ENCODE data around the gene ZBTB8OS.
A peak's percentile ranks its signal among the peaks of the same experiment; 100 is the strongest.
"Not testable (repeated sequence)": the region's sequence is repeated elsewhere in the genome, so short reads cannot be mapped to it uniquely, and the experiment has no call there.

Gene ZBTB8OS

DNA sequence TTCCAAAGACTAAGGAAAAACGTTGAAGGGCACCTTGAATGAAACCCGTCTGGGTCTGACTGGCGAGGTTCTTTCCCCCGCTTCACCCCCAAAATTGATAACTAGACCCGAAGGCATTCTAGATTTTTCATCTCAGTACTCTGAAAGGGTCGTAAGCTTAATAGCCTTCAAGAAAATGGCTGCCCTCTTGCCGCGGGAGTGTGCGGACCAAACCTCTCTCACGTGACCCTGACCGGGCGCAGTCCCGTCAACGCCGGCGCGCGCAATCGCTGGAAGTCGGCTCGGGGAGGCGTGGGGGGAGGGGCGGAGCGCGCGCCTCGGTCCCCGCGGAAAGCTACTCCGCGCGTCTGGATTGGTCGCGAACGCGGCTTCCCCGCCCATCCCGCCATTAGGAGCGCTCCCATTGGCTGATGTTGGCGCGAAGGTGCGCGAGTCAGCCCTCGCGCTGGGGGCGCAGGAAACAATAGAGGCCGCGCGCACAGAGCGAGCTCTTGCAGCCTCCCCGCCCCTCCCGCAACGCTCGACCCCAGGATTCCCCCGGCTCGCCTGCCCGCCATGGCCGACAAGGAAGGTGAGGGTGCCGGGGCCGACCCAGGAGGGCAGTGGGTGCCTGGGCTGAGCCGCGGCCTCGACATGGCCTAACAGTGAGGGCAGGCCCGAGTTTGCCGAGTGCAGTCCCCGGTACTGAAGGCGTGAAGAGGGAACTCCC is 556 bp upstream of the ZBTB8OS start, which contains the start of gene RBBP4:
Gene RBBP4 (plus strand): TSS at position 457 of the 709 bp plus-strand sequence. CDS start 99 bp downstream, at position 556.
- peak; percentile 98 for DNase-seq (ENCODE audit: low read depth)

GRCh38 chr1:32647308-32648134 is 2.8 kb downstream of the ZBTB8OS start:
- no peak for DNase-seq (ENCODE audit: low read depth)

DNA sequence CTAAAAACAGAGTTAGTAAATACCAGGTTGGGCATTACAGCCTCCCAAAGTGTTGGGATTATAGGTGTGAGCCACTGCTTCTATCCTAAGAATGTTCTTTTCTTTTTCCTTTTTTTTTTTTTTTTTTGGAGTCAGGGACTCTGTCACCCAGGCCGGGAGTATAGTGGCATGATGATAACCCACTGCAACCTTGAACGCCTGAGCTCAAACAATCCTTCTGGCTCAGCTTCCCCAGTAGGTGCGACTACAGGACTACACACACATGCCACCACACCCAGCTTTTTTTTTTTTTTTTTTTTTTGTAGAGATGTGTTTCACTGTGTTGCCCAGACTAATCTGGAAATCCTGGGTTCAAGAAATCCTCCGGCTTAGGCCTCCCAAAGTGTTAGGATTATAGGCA is 5.9 kb downstream of the ZBTB8OS start:
- DNase-seq (ENCODE audit: low read depth) = no peak

DNA sequence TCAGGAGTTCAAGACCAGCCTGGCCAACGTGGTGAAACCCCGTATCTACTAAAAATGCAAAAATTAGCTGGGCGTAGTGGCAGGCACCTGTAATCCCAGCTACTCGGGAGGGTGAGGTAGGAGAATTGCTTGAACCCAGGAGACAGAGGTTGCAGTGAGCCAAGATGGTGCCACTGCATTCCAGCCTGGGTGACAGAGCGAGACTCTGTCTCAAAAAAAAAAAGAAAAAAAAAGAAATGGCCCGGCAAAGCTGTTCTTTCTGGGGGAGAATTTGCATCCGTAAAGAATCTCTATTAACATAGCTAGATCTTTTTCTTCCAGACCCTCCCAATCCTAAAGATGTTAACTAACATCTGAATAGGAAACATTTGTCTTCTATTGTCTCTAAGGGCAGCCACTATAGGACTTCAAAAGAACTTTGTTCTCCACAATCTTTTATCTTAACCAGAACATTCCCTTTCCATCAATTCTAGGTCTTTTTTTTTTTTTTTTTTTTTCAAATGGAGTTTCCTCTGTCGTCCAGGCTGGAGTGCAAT is 8.0 kb downstream of the ZBTB8OS start:
- not testable (repeated sequence) for DNase-seq (ENCODE audit: low read depth)

GRCh38 chr1:32639489-32640075 is 10.8 kb downstream of the ZBTB8OS start:
- DNase-seq (ENCODE audit: low read depth) = no peak

GRCh38 chr1:32636914-32637645 is 13.3 kb downstream of the ZBTB8OS start:
- no peak for DNase-seq (ENCODE audit: low read depth)

GRCh38 chr1:32635508-32636277 is 14.7 kb downstream of the ZBTB8OS start:
- DNase-seq (ENCODE audit: low read depth) = no peak

GRCh38 chr1:32632829-32633228 is 17.5 kb downstream of the ZBTB8OS start:
- no peak for DNase-seq (ENCODE audit: low read depth)

DNA sequence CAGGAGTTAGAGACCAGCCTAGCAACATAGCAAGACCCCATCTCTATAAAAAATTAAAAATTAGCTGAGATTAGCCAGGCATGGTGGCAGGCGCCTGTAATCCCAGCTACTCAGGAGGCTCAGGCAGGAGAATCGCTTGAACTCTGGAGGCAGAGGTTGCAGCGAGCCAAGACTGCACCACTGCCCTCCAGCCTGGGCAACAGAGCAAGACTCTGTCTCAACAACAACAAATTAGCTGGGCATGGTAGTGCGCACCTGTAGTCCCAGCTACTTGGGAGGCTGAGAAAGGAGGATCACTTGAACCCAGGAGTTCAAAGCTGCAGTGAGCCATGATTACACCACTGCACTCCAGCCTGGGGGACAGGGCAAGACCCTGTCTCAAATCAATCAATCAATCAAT is 20.2 kb downstream of the ZBTB8OS start:
- DNase-seq (ENCODE audit: low read depth) = not testable (repeated sequence)

- no peak for DNase-seq (ENCODE audit: low read depth)
Observed at GRCh38 chr1:32627596-32628162, 22.7 kb downstream of the ZBTB8OS start.

DNA sequence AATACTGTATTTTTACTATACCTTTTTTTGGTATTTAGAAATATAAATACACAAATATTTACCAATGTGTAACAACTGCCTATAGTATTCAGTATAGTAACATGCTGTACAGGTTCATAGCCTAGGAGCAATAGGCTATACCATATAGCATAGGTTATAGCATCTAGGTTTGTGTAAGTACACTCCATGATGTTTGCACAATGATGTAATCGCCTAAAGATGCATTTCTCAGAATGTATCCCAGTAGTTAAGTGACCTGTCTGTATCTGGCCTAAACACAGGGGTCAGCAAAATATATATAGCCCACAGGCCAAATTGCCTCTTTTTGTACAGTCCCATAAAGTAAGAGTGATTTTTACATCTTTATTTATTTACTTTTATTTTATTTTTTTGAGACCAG is 24.2 kb downstream of the ZBTB8OS start:
- no peak for DNase-seq (ENCODE audit: low read depth)

DNA sequence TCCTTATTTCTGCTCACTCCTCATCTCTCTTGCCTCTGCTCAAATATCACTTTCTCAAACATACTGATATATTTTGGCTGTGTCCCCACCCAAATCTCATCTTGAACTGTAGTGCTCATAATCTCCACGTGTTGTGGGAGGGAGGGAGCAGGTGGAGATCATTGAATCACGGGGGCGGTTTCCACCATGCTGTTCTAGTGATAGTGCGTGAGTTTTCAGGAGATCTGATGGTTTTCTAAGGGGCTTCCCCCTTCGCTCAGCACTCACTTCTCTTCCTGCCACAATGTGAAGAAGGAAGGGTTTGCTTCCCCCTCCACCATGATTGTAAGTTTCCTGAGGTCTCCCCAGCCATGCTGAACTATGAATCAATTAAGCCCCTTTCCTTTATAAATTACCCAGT is 26.6 kb downstream of the ZBTB8OS start:
- DNase-seq (ENCODE audit: low read depth) = no peak

DNA sequence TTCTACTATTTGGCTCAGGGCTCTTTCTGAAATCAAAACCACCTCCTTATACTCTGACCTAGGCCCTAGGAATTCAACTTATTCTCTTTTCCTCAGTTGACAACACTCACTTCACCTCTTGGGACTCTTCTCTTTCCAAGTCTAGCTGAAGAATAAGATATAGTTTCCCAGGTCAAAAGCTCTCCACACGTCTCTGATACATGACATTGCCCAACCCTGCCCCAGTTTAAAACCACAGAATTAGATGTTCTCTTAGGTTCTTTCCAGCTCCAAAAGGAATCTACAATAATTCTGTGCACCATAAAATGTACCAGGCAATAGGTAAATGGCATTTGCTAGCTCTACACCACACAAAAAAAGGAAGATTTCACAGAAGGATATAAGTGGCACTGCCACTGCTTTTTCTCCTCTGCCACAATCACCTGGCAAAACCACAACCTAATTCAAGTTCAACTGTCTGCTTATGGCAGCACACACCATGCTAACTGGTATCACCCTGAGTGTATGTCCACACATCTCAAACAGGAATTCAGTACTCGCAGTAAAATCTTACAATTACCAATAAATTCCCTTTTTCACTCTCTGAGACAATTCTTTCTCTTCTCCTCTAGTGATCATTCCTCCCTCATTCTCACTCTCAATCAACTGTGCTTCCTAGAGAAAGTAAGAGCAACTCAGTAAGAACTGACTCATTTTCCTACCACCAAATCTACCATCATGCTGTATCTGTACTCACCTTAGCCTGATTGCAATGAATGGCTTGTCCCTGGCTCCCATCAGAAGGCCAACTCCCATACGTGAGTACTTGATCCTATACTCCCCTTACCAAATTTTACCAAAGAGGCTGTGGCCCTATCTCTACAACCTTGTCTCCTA is 27.3 kb downstream of the ZBTB8OS start:
- no peak for DNase-seq (ENCODE audit: low read depth)

DNA sequence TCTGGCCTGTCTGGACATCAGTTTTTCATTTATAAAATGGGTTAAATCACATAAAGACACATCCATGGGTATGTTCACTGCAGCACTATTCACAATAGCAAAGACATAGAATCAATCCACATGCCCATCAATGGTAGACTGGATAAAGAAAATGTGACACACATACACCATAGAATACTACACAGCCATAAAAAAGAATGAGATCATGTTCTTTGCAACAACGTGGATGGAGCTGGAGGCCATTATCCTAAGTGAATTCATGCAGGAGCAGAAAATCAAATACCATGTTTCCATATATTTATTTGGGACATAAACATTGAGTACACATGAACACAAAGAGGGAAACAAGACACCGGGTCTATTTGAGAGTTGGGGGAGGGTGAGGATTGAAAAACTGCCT is 28.1 kb downstream of the ZBTB8OS start:
- DNase-seq (ENCODE audit: low read depth) = no peak

GRCh38 chr1:32619701-32620485 is 30.5 kb downstream of the ZBTB8OS start:
- DNase-seq (ENCODE audit: low read depth) = no peak

DNA sequence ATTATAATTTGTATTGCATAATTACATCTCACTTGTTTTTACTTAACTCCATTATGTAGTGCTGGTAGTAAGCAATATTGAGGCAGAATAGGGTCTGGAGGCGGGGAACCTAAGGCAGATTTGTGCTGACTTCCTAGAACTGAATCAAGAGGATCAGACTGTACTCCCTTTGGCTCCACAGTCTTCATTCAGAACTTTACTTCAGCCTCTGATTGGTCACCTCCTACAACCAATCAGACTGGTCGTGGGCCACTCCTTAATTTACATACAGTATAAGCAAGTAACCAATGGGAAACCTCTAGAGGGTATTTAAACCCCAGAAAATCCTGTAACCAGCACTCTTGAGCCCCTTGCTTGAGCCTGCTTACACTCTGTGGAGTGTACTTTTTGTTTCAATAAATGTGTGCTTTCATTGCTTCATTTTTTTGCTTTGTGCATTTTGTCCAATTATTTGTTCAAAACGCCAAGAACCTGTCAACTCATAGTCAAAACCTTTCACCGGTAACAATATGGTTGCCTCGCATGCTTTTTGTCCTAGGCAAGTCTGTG is 31.6 kb downstream of the ZBTB8OS start:
- DNase-seq (ENCODE audit: low read depth) = no peak

DNA sequence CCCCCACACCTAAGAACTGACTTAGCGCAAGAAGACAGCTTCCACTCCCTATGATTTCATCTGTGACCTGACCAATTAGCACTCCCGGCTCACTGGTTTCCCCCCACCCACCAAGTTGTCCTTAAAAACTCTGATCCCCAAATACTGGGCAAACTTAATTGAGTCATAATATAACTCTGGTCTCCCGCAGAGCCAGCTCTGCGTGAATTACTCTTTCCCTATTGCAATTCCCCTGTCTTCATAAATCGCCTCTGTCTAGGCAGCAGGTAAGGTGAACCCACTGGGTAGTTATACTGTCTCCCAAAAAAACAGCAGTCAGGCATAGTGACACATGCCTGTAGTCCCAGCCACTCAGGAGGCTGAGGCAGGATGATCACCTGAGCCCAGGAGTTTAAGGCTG is 36.9 kb downstream of the ZBTB8OS start:
- DNase-seq (ENCODE audit: low read depth) = no peak

DNA sequence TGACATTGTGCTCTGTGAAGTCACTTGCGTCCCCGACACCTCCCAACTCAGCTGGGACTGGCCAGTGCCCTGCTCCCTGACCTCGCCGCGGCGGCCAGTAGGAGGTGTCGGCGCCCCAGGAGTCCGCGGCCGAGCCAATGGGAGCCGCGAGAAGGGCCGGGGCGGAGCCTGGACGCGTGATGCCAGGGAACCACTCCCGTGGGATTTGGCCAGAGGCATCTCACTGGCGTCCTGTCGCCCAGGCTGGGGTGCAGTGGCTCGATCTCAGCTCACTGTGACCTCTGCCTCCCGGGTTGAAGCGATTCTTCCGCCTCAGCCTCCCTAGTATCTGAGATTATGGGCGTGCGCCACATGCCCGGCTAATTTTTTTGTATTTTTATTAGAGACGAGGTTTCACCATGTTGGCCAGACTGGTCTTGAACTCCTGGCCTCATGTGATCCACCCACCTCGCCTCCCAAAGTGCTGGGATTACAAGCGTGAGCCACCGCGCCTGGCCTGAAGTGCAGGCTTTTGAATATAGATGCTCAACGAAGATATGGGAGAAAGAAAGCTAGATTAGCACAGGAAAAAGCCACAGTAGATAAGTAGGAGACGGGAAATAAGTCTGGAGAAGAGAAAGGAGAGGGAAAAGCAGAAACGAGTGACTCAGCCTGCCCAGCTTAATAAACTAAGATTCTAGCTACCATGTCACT is 38.0 kb downstream of the ZBTB8OS start:
- peak; percentile 6 for DNase-seq (ENCODE audit: low read depth)
